ENCODE measurements around the gene AGPAT1. TPM values are rescaled to one million over a fixed set of nuclear protein-coding genes. Genes with fewer than 3 reads are reported as not detected.

AGPAT1 gene
- total and polyA plus RNA-seq, 7 donors: 35.0 to 77.8 (median 47.4) TPM

DNA sequence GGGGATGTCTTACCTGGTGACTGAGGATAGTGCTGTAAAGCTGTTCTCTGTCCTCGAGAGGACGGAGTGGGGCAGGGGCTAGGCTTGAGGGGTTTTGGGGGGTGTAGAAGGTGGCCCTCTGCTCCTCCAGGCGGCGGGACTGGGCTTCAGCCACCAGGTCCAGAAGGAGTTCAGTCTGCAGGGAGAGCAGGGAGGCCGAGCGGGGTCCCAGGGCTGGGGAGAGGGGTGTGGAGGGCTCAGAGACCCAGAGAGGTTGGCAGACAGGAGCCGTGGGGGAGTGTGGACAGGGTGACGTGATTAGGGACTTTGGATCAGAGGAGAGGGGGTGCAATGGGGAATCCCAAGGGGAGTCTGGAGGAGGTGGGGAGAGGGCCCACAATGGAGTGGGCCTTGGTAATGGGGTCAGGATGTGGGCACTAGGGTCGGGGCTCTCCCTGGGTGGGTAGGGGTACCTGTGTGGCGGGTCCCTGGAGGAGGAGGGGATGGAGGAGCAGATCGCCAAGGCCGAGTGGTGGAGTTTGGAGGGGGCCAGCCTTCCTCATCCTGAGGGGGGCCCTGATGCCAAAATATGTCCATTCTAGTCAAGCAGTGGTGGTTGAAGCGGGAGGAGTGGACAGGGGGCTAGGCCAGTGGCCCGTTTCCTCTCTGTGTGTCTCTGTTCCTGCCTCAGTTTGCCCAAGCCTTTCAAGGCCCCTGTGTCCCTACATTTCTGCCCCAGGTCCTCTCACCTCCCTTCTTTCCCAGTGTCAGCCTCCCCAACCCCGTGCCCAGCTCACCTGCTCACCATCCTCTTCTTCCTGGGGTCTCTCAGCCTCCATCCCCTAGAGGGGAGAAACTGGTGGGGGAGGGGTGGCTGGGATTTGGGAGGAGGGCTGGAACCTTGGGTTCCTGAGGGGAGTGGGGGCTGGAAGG lies 16.1 kb upstream of the AGPAT1 start:
- H3K27ac ChIP-seq: peak overlapping the region; percentile 48
- ATAC-seq: no peak

DNA sequence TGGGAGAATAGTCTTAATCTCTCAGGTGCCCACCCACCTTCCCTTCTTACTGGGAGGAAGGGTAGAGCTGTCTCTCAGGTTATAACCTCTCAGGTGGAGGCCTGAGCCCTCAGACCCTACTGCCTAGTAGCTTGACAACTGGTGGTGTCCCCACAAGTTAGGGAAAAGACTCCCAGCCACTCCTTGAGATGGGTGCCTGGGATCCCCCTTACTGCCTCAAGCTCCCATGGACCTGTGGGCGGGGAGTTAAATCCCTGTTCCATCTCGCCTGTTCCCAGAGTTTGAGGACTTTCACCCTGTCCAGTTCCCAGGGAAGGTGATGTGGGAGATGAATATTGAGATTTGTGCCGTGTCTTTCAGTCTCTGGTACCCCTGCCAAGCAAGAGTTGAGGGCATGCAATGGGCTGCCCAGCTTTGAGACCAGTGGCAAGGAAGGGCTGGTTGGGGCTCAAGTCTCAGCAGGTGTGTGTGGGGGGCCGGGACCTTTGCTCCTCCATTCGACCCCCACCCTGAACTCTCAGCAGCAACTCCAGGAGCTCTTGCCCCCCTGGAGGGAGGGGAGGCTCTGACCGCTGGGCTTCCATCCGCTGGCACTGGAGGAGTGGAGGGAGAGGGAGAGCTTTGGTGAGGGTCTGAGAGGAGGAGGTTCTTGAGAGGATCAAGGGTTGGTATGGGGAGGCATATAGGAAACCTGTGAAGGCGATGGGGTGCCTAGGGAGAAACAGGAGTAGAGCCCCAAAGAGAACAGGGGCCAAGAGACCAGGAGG lies 15.2 kb upstream of the AGPAT1 start:
- H3K27me3 ChIP-seq (ENCODE audit: insufficient read depth in 3 of 3, low read length in 2 of 3): no peaks in the 10 kb centered on the region
- 79 to 83% (median 81%) methylated on average over 8 of the region's 8 CpGs for WGBS, 3 donors
- H3K27ac ChIP-seq: peak overlapping the region; percentile 91
- H3K4me1 ChIP-seq: peaks cover 18% of the 10 kb centered on the region
- ATAC-seq (no peak), DNase-seq (no peak)
- TF ChIP-seq, protein P1, sequence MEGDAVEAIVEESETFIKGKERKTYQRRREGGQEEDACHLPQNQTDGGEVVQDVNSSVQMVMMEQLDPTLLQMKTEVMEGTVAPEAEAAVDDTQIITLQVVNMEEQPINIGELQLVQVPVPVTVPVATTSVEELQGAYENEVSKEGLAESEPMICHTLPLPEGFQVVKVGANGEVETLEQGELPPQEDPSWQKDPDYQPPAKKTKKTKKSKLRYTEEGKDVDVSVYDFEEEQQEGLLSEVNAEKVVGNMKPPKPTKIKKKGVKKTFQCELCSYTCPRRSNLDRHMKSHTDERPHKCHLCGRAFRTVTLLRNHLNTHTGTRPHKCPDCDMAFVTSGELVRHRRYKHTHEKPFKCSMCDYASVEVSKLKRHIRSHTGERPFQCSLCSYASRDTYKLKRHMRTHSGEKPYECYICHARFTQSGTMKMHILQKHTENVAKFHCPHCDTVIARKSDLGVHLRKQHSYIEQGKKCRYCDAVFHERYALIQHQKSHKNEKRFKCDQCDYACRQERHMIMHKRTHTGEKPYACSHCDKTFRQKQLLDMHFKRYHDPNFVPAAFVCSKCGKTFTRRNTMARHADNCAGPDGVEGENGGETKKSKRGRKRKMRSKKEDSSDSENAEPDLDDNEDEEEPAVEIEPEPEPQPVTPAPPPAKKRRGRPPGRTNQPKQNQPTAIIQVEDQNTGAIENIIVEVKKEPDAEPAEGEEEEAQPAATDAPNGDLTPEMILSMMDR (IDR thresholded peaks at IDR 0.05): no peak
- no peaks in the 10 kb centered on the region for H3K9me3 ChIP-seq
- H3K4me3 ChIP-seq: peak overlapping the region; percentile 77
- peaks cover 0 to 19% of the 10 kb centered on the region in 2 donors for H3K36me3 ChIP-seq (ENCODE audit: insufficient read depth in 1 of 2, low read depth in 1 of 2)
- intact Hi-C loops (cut with DNase I): loop anchor here in 1 of 2 donors (1.0 to 10.0 kb wide), 2 partner anchors 73 to 1004 kb away; partner anchors contain the start of gene COL11A2

More for the DNA sequence above, 16.1 kb upstream of the AGPAT1 start:
- Histone ChIP-seq H3K4me1 (peaks cover 24% of the 10 kb centered on the region), H3K9me3 (no peaks in the 10 kb centered on the region), H3K27me3 (ENCODE audit: insufficient read depth in 3 of 3, low read length in 2 of 3) (no peaks in the 10 kb centered on the region), H3K36me3 (ENCODE audit: insufficient read depth in 1 of 2, low read depth in 1 of 2) (peaks cover 0 to 11% of the 10 kb centered on the region in 2 donors), H3K4me3 (peak overlapping the region; percentile 77)
- WGBS, 3 donors: 76 to 84% (median 79%) methylated on average over 14 to 15 of the region's 15 CpGs
- TF ChIP-seq, protein P1 (IDR thresholded peaks at IDR 0.05): no peak
- intact Hi-C loops (cut with DNase I): loop anchor here in 1 of 2 donors (1.0 to 10.0 kb wide), 2 partner anchors 74 to 1003 kb away; partner anchors contain the start of gene COL11A2
- DNase-seq: no peak

DNA sequence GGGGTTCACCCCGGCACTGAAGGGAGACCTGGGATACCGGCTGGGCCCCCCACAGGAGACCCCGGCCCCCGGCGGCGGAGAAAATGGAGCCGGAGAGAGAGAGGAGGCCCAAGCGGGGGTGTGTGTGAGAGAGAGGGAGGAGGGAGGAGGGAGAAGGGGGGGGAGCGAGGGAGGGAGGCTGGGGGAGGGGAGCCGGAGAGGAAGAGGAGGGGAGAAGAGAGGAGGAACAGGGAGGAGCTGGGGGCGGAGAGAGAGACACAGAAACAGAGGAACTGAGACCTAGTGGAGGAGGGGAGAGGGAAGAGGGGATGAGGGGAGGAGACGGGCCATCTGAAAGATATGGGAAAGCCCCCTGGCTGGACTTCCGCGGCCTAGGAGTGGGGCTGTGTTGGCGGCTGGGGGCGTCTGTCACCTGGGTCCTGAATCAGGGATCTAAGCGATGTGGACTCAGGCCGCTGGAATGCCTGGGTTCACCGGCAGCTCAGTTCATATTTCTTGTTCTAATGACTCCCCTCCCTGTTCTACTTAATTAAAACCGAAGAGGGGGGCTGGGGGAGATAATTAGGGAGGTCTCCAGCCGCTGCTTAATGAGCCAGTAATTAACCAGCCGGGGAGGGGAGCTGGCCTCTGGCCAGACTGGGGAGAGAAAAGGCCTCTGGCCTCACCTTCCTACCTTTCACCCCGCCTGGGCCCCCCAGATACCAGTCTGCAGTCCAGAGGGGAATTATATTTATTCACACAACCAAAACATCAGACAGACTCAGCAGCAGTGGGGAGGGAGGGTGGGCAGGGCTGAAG lies 14.4 kb upstream of the AGPAT1 start, which contains the start of gene PBX2:
Gene PBX2 (minus strand): TSS at position 149 of the 798 bp plus-strand sequence. CDS start 287 bp downstream, outside the sequence.
- intact Hi-C loops (cut with DNase I): loop anchor here in 1 of 2 donors (10.0 kb wide), 1 partner anchor 1005 kb away; the partner anchor contains the start of gene COL11A2
- Histone ChIP-seq H3K27me3 (ENCODE audit: insufficient read depth in 3 of 3, low read length in 2 of 3) (no peaks in the 10 kb centered on the region), H3K4me1 (peaks cover 20% of the 10 kb centered on the region), H3K9me3 (no peaks in the 10 kb centered on the region), H3K36me3 (ENCODE audit: insufficient read depth in 1 of 2, low read depth in 1 of 2) (peaks cover 0 to 21% of the 10 kb centered on the region in 2 donors), H3K4me3 (peak within 1 kb of the TSS; percentile 77), H3K27ac (peak within 1 kb of the TSS; percentile 91)
- ATAC-seq (peak; percentile 76 to 82 (median 78)), DNase-seq (peak; percentile 89 to 95)
- 0 to 2% (median 1%) methylated on average over 15 to 23 of the region's 23 CpGs for WGBS, 3 donors
- TF ChIP-seq, protein P1 (IDR thresholded peaks at IDR 0.05): no peak

DNA sequence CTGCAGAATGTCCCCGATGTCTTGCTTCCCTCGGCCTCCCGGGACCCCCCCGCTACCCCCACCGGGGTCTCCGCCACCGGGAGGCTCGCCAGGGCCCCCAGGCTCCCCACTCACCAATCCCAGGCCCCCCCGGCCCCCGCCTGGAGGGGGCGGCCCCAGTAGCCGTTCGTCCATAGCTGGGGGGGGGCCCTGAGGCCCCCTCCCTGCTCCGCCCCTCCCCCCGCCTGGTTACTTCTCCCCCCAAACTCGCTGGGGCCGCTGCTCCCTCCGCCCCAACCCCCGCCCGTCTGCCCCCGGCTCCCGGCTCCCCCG lies 13.8 kb upstream of the AGPAT1 start:
- intact Hi-C loops (cut with DNase I): loop anchor here in 1 of 2 donors (10.0 kb wide), 1 partner anchor 1005 kb away; the partner anchor contains the start of gene COL11A2
- peaks cover 0 to 21% of the 10 kb centered on the region in 2 donors for H3K36me3 ChIP-seq (ENCODE audit: insufficient read depth in 1 of 2, low read depth in 1 of 2)
- H3K27ac ChIP-seq: peak overlapping the region; percentile 91
- H3K4me3 ChIP-seq: peak overlapping the region; percentile 77
- TF ChIP-seq, protein P1 (IDR thresholded peaks at IDR 0.05): no peak
- no peaks in the 10 kb centered on the region for H3K9me3 ChIP-seq
- ATAC-seq: peak; percentile 1 to 8 (median 4)
- WGBS, 3 donors: 0 to 13% (median 11%) methylated on average over 12 to 23 of the region's 23 CpGs
- peaks cover 19% of the 10 kb centered on the region for H3K4me1 ChIP-seq
- DNase-seq: peak in 1 of 2 donors; percentile 52
- no peaks in the 10 kb centered on the region for H3K27me3 ChIP-seq (ENCODE audit: insufficient read depth in 3 of 3, low read length in 2 of 3)
